OCI-LY1 (cell line): ENCODE data around the gene CDH23.
A peak's percentile ranks its signal among the peaks of the same experiment; 100 is the strongest.
"Not testable (repeated sequence)": the region's sequence is repeated elsewhere in the genome, so short reads cannot be mapped to it uniquely, and the experiment has no call there.

Experiments
- H2AFZ ChIP-seq: fragments of 200-600 bp; sonication (generic), shearing (Covaris generic); 2 replicates; pipeline ENCODE4 v1.6.0; 2014; ENCODE audit warnings: antibody characterized with exemption, mild to moderate bottlenecking, low read length
- H3F3A ChIP-seq: fragments of 200-600 bp; sonication (generic), shearing (Covaris generic); 2 replicates; pipeline ENCODE4 v1.6.0; 2014; ENCODE audit warnings: mild to moderate bottlenecking, antibody characterized with exemption, low read length, moderate library complexity; ENCODE audit not compliant: insufficient read depth
- H3K27ac ChIP-seq: fragments of 200-600 bp; sonication (generic); 2 replicates; pipeline ENCODE4 v1.5.1; 2014; ENCODE audit warnings: low read length, mixed run types, mild to moderate bottlenecking, low read depth; ENCODE audit not compliant: poor library complexity, severe bottlenecking
- H3K27me3 ChIP-seq: fragments of 200-600 bp; sonication (generic); 2 replicates; pipeline ENCODE4 v1.6.0; 2014; ENCODE audit warnings: antibody characterized with exemption, mild to moderate bottlenecking, low read length, moderate library complexity; ENCODE audit not compliant: insufficient read depth
- H3K36me3 ChIP-seq: fragments of 200-600 bp; sonication (generic); 2 replicates; pipeline ENCODE4 v1.6.1; 2014; ENCODE audit warnings: mild to moderate bottlenecking, antibody characterized with exemption, low read length, moderate library complexity, mixed read lengths; ENCODE audit not compliant: insufficient read depth
- H3K4me1 ChIP-seq: fragments of 200-600 bp; sonication (generic); 2 replicates; pipeline ENCODE4 v1.5.1; 2014; ENCODE audit warnings: mild to moderate bottlenecking, low read length, moderate library complexity; ENCODE audit not compliant: insufficient read depth, severe bottlenecking
- H3K4me2 ChIP-seq: fragments of 200-600 bp; sonication (generic), shearing (Covaris generic); 2 replicates; pipeline ENCODE4 v1.6.1; 2014; ENCODE audit warnings: low read length
- H3K4me3 ChIP-seq: fragments of 200-600 bp; sonication (generic); 2 replicates; pipeline ENCODE4 v1.5.1; 2014; ENCODE audit warnings: low read length, low read depth, mild to moderate bottlenecking, mixed read lengths; ENCODE audit not compliant: poor library complexity, severe bottlenecking
- H3K79me2 ChIP-seq: fragments of 200-600 bp; shearing (Covaris generic); 2 replicates; pipeline ENCODE4 v1.6.1; 2016; ENCODE audit warnings: mixed run types, low read length, mixed read lengths; ENCODE audit not compliant: insufficient read depth
- H3K9ac ChIP-seq: fragments of 200-600 bp; sonication (generic), shearing (Covaris generic); 2 replicates; pipeline ENCODE4 v1.6.1; 2014; ENCODE audit warnings: mild to moderate bottlenecking, low read length, mixed read lengths
- H3K9me2 ChIP-seq: fragments of 200-600 bp; sonication (generic), shearing (Covaris generic); 2 replicates; pipeline ENCODE4 v1.6.1; 2014; ENCODE audit warnings: low read depth, mild to moderate bottlenecking, low read length, mixed read lengths
- H3K9me3 ChIP-seq: fragments of 200-600 bp; shearing (Covaris generic); 2 replicates; pipeline ENCODE4 v1.6.1; 2014; ENCODE audit warnings: low read length, mixed read lengths
- H4K20me1 ChIP-seq: fragments of 200-600 bp; sonication (generic), shearing (Covaris generic); 2 replicates; pipeline ENCODE4 v1.6.0; 2016; ENCODE audit warnings: mild to moderate bottlenecking, low read length; ENCODE audit not compliant: insufficient read depth
- CTCF ChIP-seq: fragments of 200-600 bp; sonication (generic), shearing (Covaris generic); IDR thresholded peaks from 2 replicates; pipeline ENCODE4 v1.5.1; 2017; ENCODE audit warnings: mild to moderate bottlenecking, antibody characterized with exemption, low read length, moderate library complexity, mixed read lengths
- EZH2 ChIP-seq: fragments of 200-600 bp; sonication (generic), shearing (Covaris generic); IDR thresholded peaks from 2 replicates; pipeline ENCODE4 v1.8.0; 2017; ENCODE audit warnings: borderline replicate concordance, mixed run types, mild to moderate bottlenecking, antibody characterized with exemption, low read length, moderate library complexity, mixed read lengths

The CDH23 gene

GRCh38 chr10:71850021-71850742 lies 453.5 kb downstream of the CDH23 start:
- H3K27me3 ChIP-seq = no peaks in the 10 kb centered on the region
- H3K79me2 ChIP-seq = peaks cover 56% of the 10 kb centered on the region
- H3K9me2 ChIP-seq = no peaks in the 10 kb centered on the region
- peak overlapping the region; percentile 3 for H3K27ac ChIP-seq
- peaks cover 50% of the 10 kb centered on the region for H3K4me1 ChIP-seq
- peak overlapping the region; percentile 84 for H3K4me2 ChIP-seq
- H2AFZ ChIP-seq = no peak overlapping the region
- H3K9ac ChIP-seq = peak overlapping the region; percentile 92
- no peaks in the 10 kb centered on the region for H3F3A ChIP-seq
- H4K20me1 ChIP-seq = no peaks in the 10 kb centered on the region
- no peaks in the 10 kb centered on the region for H3K9me3 ChIP-seq
- peaks cover 8% of the 10 kb centered on the region; the same call in 1 of the 2 replicates for H3K36me3 ChIP-seq
- TF ChIP-seq EZH2 = no peak
- TF ChIP-seq CTCF = no peak
- H3K4me3 ChIP-seq = peak overlapping the region; percentile 94

GRCh38 chr10:71850743-71851464 lies 454.2 kb downstream of the CDH23 start, which contains the start of gene PSAP:
Gene PSAP, minus strand, starts transcription at chr10:71851251. Its CDS starts 30 bp downstream, at chr10:71851221.
- Histone ChIP-seq H3K9me3 (no peaks in the 10 kb centered on the region), H4K20me1 (no peaks in the 10 kb centered on the region), H3K4me3 (peak within 1 kb of the TSS; percentile 94), H3K9me2 (no peaks in the 10 kb centered on the region), H3K4me1 (peaks cover 47% of the 10 kb centered on the region), H3K4me2 (peak within 1 kb of the TSS; percentile 84), H2AFZ (no peak within 1 kb of the TSS), H3K79me2 (peaks cover 49% of the 10 kb centered on the region), H3K36me3 (0 out of 2 replicates have a peak, but pooled peaks cover 3% of the 10 kb centered on the region), H3F3A (no peaks in the 10 kb centered on the region), H3K27ac (peak within 1 kb of the TSS; percentile 18), H3K9ac (peak within 1 kb of the TSS; percentile 92), H3K27me3 (no peaks in the 10 kb centered on the region)
- 0 out of 2 replicates have a peak, but pooled peaks have one; percentile 12 for TF ChIP-seq CTCF
- TF ChIP-seq EZH2 = no peak

- not testable (repeated sequence) for H4K20me1 ChIP-seq, H2AFZ ChIP-seq, H3K36me3 ChIP-seq, H3K9me2 ChIP-seq, H3K9ac ChIP-seq, H3F3A ChIP-seq, H3K27me3 ChIP-seq, H3K9me3 ChIP-seq
- H3K4me1 ChIP-seq = peaks cover 46% of the 10 kb centered on the region
- H3K4me3 ChIP-seq = peak overlapping the region; percentile 94
- peak overlapping the region; percentile 27; the same call in 1 of the 2 replicates for H3K4me2 ChIP-seq
- H3K27ac ChIP-seq = peak overlapping the region; percentile 18
- peaks cover 43% of the 10 kb centered on the region for H3K79me2 ChIP-seq
Measured at GRCh38 chr10:71851465-71852095, 454.9 kb downstream of the CDH23 start.
